Neural cell (in vitro differentiated cells): ENCODE measurements around the gene EXOC4.

Source experiments
- CTCF ChIP-seq: fragments of 450-650 bp; IDR thresholded peaks from 2 replicates; pipeline ENCODE4 v1.5.1; 2014; ENCODE audit warnings: antibody characterized with exemption, mild to moderate bottlenecking, moderate library complexity; ENCODE audit not compliant: poor library complexity, severe bottlenecking
- EZH2 ChIP-seq: fragments of 200-600, 300-800 bp; shearing (Covaris generic), sonication (generic); IDR thresholded peaks from 2 replicates; pipeline ENCODE4 v1.6.1; 2014; ENCODE audit warnings: antibody characterized with exemption, low read length, borderline replicate concordance, mild to moderate bottlenecking; ENCODE audit not compliant: insufficient read depth, poor library complexity, severe bottlenecking
- POLR2AphosphoS5 ChIP-seq: IDR thresholded peaks from 2 replicates; pipeline ENCODE4 v1.6.1; 2012
- REST ChIP-seq: IDR thresholded peaks from 2 replicates; pipeline ENCODE4 v1.6.1; 2012; ENCODE audit warnings: borderline replicate concordance
- SMC3 ChIP-seq: fragments of 450-650 bp; conservative IDR thresholded peaks from 2 replicates; pipeline ENCODE4 v1.6.1; 2014; ENCODE audit warnings: antibody characterized with exemption, mild to moderate bottlenecking, moderate library complexity; ENCODE audit not compliant: poor library complexity
- TAF1 ChIP-seq: IDR thresholded peaks from 2 replicates; pipeline ENCODE4 v1.6.1; 2012; ENCODE audit warnings: low read depth

- no peak for TF ChIP-seq SMC3
- no peak for TF ChIP-seq POLR2AphosphoS5
- no peak for TF ChIP-seq CTCF
- TF ChIP-seq TAF1: no peak
- no peak for TF ChIP-seq EZH2
- no peak for TF ChIP-seq REST
Observed at GRCh38 chr7:133395551-133395950, 142.7 kb downstream of the EXOC4 start.
